ENCODE measurements around the gene XPNPEP1. TPM values are rescaled to one million over a fixed set of nuclear protein-coding genes. Genes with fewer than 3 reads are reported as not detected.

XPNPEP1 gene
- 247 and 252 TPM in 2 replicates for total RNA-seq

GRCh38 chr10:109922976-109923921 lies at the start of gene XPNPEP1:
Gene XPNPEP1 (minus strand): TSS chr10:109923511. CDS start chr10:109923433, 78 bp downstream.

Other genes with a start within 250 kb of the XPNPEP1 start
- 711 and 791 TPM in 2 replicates for gene ADD3, start 84.5 kb upstream of the XPNPEP1 start, total RNA-seq

All from aortic smooth muscle cell (primary cell).